Stimulated activated CD8-positive, alpha-beta memory T cell treated with anti-CD3 and anti-CD28 coated beads, Interleukin-15, amount 100 ng/mL, for 48 hours (primary cell): ENCODE results near the gene TIFAB.

Experiments used
- DNase-seq, 2 donors: peaks; one replicate each; pipeline ENCODE4 v3.0.0-alpha.2; 2020; ENCODE audit warnings: low read depth in 2 of 2

TIFAB gene

GRCh38 chr5:135425641-135426040, 26.5 kb downstream of the TIFAB start:
- no peak for DNase-seq

GRCh38 chr5:135423846-135424168, 28.3 kb downstream of the TIFAB start:
- DNase-seq: no peak

GRCh38 chr5:135423146-135423845, 28.9 kb downstream of the TIFAB start:
- no peak for DNase-seq

- no peak for DNase-seq
These were observed 29.7 kb downstream of the TIFAB start for GRCh38 chr5:135422419-135422818.

GRCh38 chr5:135417083-135417482, 35.1 kb downstream of the TIFAB start:
- no peak for DNase-seq

GRCh38 chr5:135405082-135405481, 47.1 kb downstream of the TIFAB start:
- no peak for DNase-seq

- DNase-seq: no peak
These were observed 50.1 kb downstream of the TIFAB start for GRCh38 chr5:135402031-135402430.

- DNase-seq: no peak
These were observed 51.3 kb downstream of the TIFAB start for GRCh38 chr5:135400866-135401265.

GRCh38 chr5:135399794-135400542, 52.2 kb downstream of the TIFAB start:
- no peak for DNase-seq

- peak; percentile 73 to 76 for DNase-seq
These were observed 53.0 kb downstream of the TIFAB start, which contains the start of gene MACROH2A1 for GRCh38 chr5:135398855-135399793. Gene MACROH2A1 (minus strand): TSS chr5:135399231. CDS start chr5:135389093, 10,138 bp downstream.

GRCh38 chr5:135398160-135398854, 53.8 kb downstream of the TIFAB start:
- DNase-seq: peak; percentile 24 to 43
